Activated CD4-positive, alpha-beta T cell treated with anti-CD3 and anti-CD28 coated beads, Interleukin-2, Interleukin-4, amounts not matched to agents 100 ng/mL and 50 ng/mL, durations not matched to agents 16 hours and 8 hours (primary cell): Measurements from ENCODE around the gene PM20D2.
A peak's percentile ranks its signal among the peaks of the same experiment; 100 is the strongest.

Source experiments
- DNase-seq: peaks from one replicate; pipeline ENCODE4 v3.0.0-alpha.2; 2020; ENCODE audit warnings: low spot score

PM20D2 gene

GRCh38 chr6:89145091-89145955 is 532 bp upstream of the PM20D2 start:
- DNase-seq = peak; percentile 71

GRCh38 chr6:89146718-89147700 is 1.2 kb downstream of the PM20D2 start:
- peak; percentile 24 for DNase-seq

DNA sequence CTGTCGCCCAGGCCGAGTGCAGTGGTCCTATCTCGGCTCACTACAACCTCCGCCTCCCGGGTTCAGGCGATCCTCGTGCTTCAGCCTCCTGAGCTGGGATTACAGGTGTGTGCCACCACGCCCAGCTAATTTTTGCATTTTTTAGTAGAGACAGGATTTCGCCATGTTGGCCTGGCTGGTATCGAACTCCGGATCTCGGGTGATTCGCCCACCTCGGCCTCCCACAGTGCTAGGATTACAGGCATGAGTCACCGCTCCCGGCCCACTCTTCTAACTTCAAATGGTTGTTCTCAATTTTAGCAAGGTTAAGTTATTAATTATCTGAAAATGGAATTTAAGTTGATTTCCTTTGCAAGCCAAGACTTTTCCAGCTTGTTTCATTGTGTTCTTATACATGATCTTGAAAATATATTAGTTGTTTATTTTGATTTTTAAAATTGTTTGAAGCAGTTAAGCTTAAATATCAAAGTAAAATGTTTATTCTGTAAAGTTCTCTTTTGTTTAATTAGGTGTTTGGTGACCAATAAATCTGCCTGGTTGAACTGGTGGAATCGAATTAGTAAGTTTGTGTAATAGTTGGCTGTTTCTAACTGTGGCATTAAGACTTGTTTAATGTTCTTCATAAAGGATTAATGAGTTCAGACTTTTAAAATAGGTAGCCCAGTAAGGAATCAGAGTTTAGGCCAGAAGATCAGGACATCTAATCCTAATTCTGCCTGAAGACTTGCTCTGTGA is 2.3 kb downstream of the PM20D2 start:
- no peak for DNase-seq

DNA sequence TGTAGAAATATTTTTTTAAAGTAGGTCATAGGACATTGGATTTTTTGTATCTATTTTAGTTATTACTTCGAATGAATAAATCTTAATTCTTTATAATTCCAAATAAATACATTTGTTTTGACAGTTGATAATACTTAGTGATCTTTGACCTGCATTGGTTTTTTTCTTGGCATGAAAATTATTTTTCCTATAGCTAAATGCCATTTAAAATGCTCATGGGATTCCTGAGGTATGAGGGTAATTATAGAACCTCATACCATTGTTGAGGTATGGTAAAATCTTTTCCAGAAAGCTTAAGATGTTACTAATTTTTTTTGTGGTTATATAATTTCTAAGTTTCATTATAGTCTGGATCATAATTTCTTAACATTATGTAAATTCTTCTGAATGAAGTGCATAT is 8.3 kb downstream of the PM20D2 start:
- DNase-seq = no peak

GRCh38 chr6:89160331-89161092 is 14.7 kb downstream of the PM20D2 start:
- no peak for DNase-seq

GRCh38 chr6:89161326-89162046 is 15.6 kb downstream of the PM20D2 start:
- DNase-seq = no peak

GRCh38 chr6:89162047-89162371 is 16.2 kb downstream of the PM20D2 start:
- no peak for DNase-seq

DNA sequence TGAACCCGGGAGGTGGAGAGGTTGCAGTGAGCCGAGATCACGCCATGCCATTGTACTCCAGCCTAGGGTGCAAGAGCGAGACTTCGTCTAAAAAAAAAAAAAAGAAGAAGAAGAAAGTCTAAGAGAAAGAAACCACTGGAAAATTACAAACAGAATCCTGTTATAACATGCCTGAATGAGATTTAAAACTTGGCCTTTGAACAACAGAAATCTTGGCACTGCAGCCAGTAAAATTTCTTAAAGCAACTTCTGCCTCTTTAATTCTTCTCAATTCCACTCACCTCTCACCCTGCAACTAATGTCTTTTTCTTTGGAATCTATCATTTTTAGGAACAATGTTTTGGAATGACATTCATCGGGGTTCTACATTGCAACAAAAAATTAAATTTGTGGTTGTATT is 26.3 kb downstream of the PM20D2 start:
- DNase-seq = no peak

DNA sequence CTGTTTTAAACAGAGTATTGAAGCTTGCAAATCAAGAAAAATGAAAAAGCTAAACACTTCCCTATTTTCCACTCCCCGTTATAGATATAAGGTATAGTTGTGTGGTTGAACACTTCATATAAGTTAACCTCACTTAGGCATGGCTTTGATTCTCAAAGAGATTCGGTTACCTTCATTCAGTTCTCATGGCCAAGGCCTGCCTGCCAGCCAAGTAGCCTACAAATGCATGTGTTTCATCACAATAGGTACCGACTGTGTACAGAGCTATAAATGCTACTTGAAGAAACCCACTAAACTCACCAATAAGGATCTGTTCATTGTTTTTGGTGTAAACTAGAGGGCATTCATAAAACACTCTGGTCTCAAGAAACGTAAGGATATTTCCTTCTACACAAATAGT is 27.8 kb downstream of the PM20D2 start:
- no peak for DNase-seq

- DNase-seq = no peak
Observed at GRCh38 chr6:89180112-89180511, 34.3 kb downstream of the PM20D2 start.

- DNase-seq = no peak
Observed at GRCh38 chr6:89180971-89181370, 35.1 kb downstream of the PM20D2 start.

GRCh38 chr6:89183294-89183693 is 37.4 kb downstream of the PM20D2 start:
- no peak for DNase-seq

DNA sequence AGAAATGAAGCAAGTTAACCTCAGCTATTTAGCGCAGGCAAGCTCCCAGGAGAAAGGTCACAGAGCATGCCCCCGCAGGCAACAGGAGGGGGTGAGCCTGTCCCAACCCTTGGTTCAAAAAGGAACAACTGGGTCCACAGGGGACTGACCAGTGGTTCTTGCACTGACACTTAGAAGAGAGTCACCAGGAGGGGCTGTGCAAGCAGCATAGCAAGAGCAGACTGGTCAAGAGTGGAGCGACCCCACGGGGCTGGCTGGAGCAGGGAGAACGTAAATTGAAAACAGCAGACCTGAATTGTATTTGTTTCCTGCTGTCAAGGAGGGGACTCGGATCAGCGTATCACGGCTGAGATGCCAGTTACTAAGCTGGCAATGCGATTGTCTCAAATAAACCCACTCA is 38.5 kb downstream of the PM20D2 start:
- DNase-seq = no peak

DNA sequence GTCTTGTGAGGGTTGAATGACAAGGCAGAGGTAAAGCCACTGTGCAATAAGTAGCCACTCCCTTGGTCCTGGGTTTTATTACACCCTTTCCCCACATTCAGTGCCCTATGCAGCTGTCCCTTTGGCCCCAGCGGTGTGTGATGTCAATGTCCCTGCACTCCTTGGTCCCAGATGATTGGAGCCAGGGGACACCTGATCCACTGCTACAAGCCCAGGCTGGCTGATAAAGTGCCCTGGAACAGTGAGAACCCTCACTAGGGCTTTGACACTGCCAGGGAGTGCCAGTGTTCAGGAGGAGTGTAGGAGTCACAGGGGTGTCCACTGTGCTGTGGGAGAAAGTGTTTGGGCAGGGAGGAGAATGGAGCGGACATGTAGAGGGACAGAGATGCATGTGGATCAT is 40.9 kb downstream of the PM20D2 start:
- DNase-seq = no peak

GRCh38 chr6:89187504-89187903 is 41.6 kb downstream of the PM20D2 start:
- DNase-seq = no peak

- DNase-seq = no peak
Observed at GRCh38 chr6:89190741-89191140, 44.9 kb downstream of the PM20D2 start.

DNA sequence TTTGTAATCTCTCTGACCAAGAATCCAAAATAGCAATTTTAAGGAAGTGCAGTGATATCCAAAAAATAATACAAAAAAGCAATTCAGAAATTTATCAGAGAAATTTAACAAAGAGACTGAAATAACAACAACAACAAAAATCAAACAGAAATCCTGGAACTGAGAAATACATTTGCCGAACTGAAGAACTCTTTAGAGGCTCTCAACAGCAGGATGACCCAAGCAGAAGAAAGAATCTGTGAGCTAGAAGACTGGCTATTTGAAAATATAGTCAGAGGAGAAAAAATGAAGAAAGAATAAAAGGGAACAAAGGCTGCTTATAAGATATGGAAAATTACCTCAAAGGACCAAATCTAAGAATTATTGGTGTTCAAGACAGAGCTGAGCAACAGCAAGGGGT is 48.7 kb downstream of the PM20D2 start:
- DNase-seq = no peak

- no peak for DNase-seq
Observed at GRCh38 chr6:89197141-89197540, 51.3 kb downstream of the PM20D2 start.

GRCh38 chr6:89198235-89198634 is 52.4 kb downstream of the PM20D2 start:
- DNase-seq = no peak

- DNase-seq = no peak
Observed at GRCh38 chr6:89199579-89199978, 53.7 kb downstream of the PM20D2 start.

- DNase-seq = no peak
Observed at GRCh38 chr6:89200706-89201215, 54.9 kb downstream of the PM20D2 start.
